MM.1S (cell line): ENCODE results near the gene HDAC9.
A peak's percentile ranks its signal among the peaks of the same experiment; 100 is the strongest.

ENCODE experiments used
- DNase-seq: peaks from one replicate; pipeline ENCODE4 v3.0.0-alpha.2; 2015
- H2AFZ ChIP-seq: fragments of 300-600 bp; sonication (generic); 2 replicates; pipeline ENCODE4 v1.6.0; 2016; ENCODE audit warnings: antibody characterized with exemption, low read length
- H3F3A ChIP-seq: fragments of 300-600 bp; sonication (generic); 2 replicates; pipeline ENCODE4 v1.6.1; 2016; ENCODE audit warnings: mild to moderate bottlenecking, antibody characterized with exemption, low read length, moderate library complexity, mixed read lengths; ENCODE audit not compliant: insufficient read depth
- H3K27ac ChIP-seq: fragments of 300-600 bp; sonication (generic); 2 replicates; pipeline ENCODE4 v1.5.1; 2016; ENCODE audit warnings: mild to moderate bottlenecking, low read length
- H3K27me3 ChIP-seq: fragments of 300-600 bp; sonication (generic); replicated peaks from 2 replicates; pipeline ENCODE4 v1.6.0; 2016; ENCODE audit warnings: low read length; ENCODE audit not compliant: insufficient read depth
- H3K36me3 ChIP-seq: fragments of 300-600 bp; sonication (generic); replicated peaks from 2 replicates; pipeline ENCODE4 v1.6.1; 2016; ENCODE audit warnings: mild to moderate bottlenecking, low read length, mixed read lengths; ENCODE audit not compliant: insufficient read depth
- H3K4me1 ChIP-seq: fragments of 300-600 bp; sonication (generic); 2 replicates; pipeline ENCODE4 v1.6.1; 2016; ENCODE audit warnings: low read length, mixed read lengths
- H3K4me2 ChIP-seq: fragments of 300-600 bp; sonication (generic); 2 replicates; pipeline ENCODE4 v1.6.0; 2016; ENCODE audit warnings: low read depth, low read length
- H3K4me3 ChIP-seq: fragments of 300-600 bp; sonication (generic); 2 replicates; pipeline ENCODE4 v1.5.1; 2016; ENCODE audit warnings: low read length, mixed read lengths
- H3K79me2 ChIP-seq: fragments of 300-600 bp; sonication (generic); 2 replicates; pipeline ENCODE4 v1.6.1; 2016; ENCODE audit warnings: mixed run types, low read length, mixed read lengths
- H3K9ac ChIP-seq: fragments of 300-600 bp; sonication (generic); 2 replicates; pipeline ENCODE4 v1.6.1; 2016; ENCODE audit warnings: low read length, mixed read lengths
- H3K9me2 ChIP-seq: fragments of 300-600 bp; sonication (generic); replicated peaks from 2 replicates; pipeline ENCODE4 v1.6.1; 2016; ENCODE audit warnings: mild to moderate bottlenecking, low read length, mixed read lengths; ENCODE audit not compliant: insufficient read depth
- H3K9me3 ChIP-seq: fragments of 300-600 bp; sonication (generic); replicated peaks from 2 replicates; pipeline ENCODE4 v1.6.1; 2016; ENCODE audit warnings: mild to moderate bottlenecking, low read length, mixed read lengths; ENCODE audit not compliant: insufficient read depth
- H4K20me1 ChIP-seq: fragments of 300-600 bp; sonication (generic); 2 replicates; pipeline ENCODE4 v1.6.1; 2016; ENCODE audit warnings: mild to moderate bottlenecking, low read length, moderate library complexity, mixed read lengths; ENCODE audit not compliant: insufficient read depth
- CTCF ChIP-seq: fragments of 300-600 bp; sonication (generic); IDR thresholded peaks from 2 replicates; pipeline ENCODE4 v1.5.1; 2016; ENCODE audit warnings: antibody characterized with exemption, low read length, mixed read lengths
- EZH2 ChIP-seq: fragments of 300-600 bp; sonication (generic); optimal IDR thresholded peaks from 2 replicates; pipeline ENCODE3; 2017; ENCODE audit warnings: low read depth, mild to moderate bottlenecking, antibody characterized with exemption, low read length, mixed read lengths
- EZH2phosphoT487 ChIP-seq: fragments of 300-600 bp; sonication (generic); IDR thresholded peaks from 2 replicates; pipeline ENCODE4 v1.6.1; 2018; ENCODE audit warnings: antibody characterized with exemption, low read length

Gene HDAC9

GRCh38 chr7:18583305-18583704, 87.8 kb downstream of the HDAC9 start:
- Histone ChIP-seq H3K79me2 (peaks cover 24% of the 10 kb centered on the region), H3K9me3 (no peaks in the 10 kb centered on the region), H2AFZ (no peak overlapping the region), H3K27ac (no peak overlapping the region), H3K4me1 (no peaks in the 10 kb centered on the region), H3K36me3 (no peaks in the 10 kb centered on the region), H3K9ac (no peak overlapping the region), H3K4me3 (no peak overlapping the region), H4K20me1 (no peaks in the 10 kb centered on the region), H3F3A (no peaks in the 10 kb centered on the region), H3K27me3 (no peaks in the 10 kb centered on the region), H3K9me2 (no peaks in the 10 kb centered on the region), H3K4me2 (no peak overlapping the region)
- no peak for DNase-seq
- TF ChIP-seq EZH2, result no peak
- no peak for TF ChIP-seq EZH2phosphoT487
- no peak for TF ChIP-seq CTCF

- no peak overlapping the region for H3K9ac ChIP-seq
- H3K4me2 ChIP-seq, result no peak overlapping the region
These were observed 94.7 kb downstream of the HDAC9 start for GRCh38 chr7:18590241-18590640.

GRCh38 chr7:18590744-18591340, 95.3 kb downstream of the HDAC9 start:
- Histone ChIP-seq H3K27me3 (no peaks in the 10 kb centered on the region), H4K20me1 (no peaks in the 10 kb centered on the region), H3K9me2 (no peaks in the 10 kb centered on the region), H3K4me1 (peaks cover 27% of the 10 kb centered on the region), H3K4me3 (no peak overlapping the region), H3K79me2 (no peaks in the 10 kb centered on the region), H2AFZ (no peak overlapping the region), H3K9me3 (no peaks in the 10 kb centered on the region), H3K4me2 (no peak overlapping the region), H3K36me3 (no peaks in the 10 kb centered on the region), H3F3A (peaks cover 20% of the 10 kb centered on the region), H3K9ac (no peak overlapping the region), H3K27ac (no peak overlapping the region)
- peak; percentile 38 for DNase-seq
- peak; percentile 58 for TF ChIP-seq CTCF
- TF ChIP-seq EZH2, result no peak
- no peak for TF ChIP-seq EZH2phosphoT487

More at GRCh38 chr7:18590241-18590640, 94.7 kb downstream of the HDAC9 start:
- H3K4me1 ChIP-seq, result peaks cover 27% of the 10 kb centered on the region
- no peaks in the 10 kb centered on the region for H3K36me3 ChIP-seq
- no peaks in the 10 kb centered on the region for H4K20me1 ChIP-seq
- H3K27me3 ChIP-seq, result no peaks in the 10 kb centered on the region
- H3K9me2 ChIP-seq, result no peaks in the 10 kb centered on the region
- TF ChIP-seq CTCF (no peak), EZH2phosphoT487 (no peak), EZH2 (no peak)
- H3K4me3 ChIP-seq, result no peak overlapping the region
- H3K79me2 ChIP-seq, result no peaks in the 10 kb centered on the region
- 0 out of 2 replicates have a peak overlapping the region, but pooled peaks have one; percentile 2 for H3K27ac ChIP-seq
- H3K9me3 ChIP-seq, result no peaks in the 10 kb centered on the region
- DNase-seq, result no peak
- H2AFZ ChIP-seq, result no peak overlapping the region
- H3F3A ChIP-seq, result peaks cover 20% of the 10 kb centered on the region
